Measurements from ENCODE around the gene WDR82. TPM values are rescaled to one million over a fixed set of nuclear protein-coding genes. Genes with fewer than 3 reads are reported as not detected.

The WDR82 gene
- total and polyA plus RNA-seq, 2 of the 8 experiments (the other 6 are each of a cell fraction or from before 2014, with no cell fraction given): 33.5 to 82.7 TPM

DNA sequence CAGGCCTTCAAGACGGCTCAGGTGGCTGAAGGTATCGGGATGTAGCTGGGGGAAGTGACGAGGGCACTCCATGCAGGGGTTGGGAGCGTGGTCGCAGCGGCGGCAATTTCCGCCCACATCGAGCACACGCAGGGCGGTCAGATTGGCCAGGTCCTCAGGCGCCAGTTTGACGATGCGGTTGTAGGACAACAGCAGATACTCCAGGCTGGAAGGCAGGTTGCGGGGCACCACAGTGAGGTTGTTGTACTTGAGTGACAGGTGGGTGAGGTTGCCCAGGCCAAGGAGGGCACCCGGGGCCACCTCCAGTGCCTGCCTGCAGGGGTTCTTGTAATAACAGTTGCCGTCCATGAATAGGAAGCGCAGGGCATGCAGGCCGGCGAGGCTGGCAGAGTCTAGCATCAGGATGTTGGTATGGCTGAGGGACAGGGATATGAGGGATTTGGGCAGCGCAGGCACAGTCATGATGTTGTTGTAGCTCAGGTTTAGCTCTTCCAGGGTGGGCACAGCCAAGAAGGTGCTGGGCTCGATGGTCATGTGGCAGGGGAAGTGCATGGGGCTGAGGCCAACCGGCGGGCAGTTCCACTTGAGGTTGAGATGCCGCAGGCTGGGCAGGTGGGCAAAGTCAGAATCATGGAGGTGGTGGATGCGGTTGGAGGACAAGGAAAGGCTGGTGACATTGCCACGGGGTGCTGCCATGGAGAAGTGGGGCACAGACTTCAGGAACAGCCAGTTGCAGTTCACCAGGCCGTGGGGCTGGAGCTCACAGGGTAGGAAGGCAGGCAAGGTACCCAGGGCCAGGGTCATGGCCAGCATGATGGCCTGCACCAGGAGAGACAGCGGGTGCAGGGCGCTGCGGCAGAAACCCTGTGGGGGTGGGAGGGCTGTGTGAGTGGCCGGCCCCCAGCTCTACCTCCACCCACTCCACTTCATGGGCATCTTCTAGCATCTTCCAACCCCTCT is 54.7 kb downstream of the WDR82 start:
- no peaks in the 10 kb centered on the region for H4K20me1 ChIP-seq (replicated peaks in 1 of 2; ENCODE audit: control insufficient read depth in 1 of 2, insufficient read depth in 2 of 2, low read length in 2 of 2)
- no peak overlapping the region for H4K91ac ChIP-seq (replicated peaks; ENCODE audit: insufficient read length, low read length)
- no peaks in the 10 kb centered on the region for H3K27me3 ChIP-seq (replicated peaks in 1 of 4; ENCODE audit: control insufficient read depth in 3 of 4, extremely low read depth in 1 of 4, insufficient read depth in 3 of 4, low read length in 3 of 4)
- no peak overlapping the region for H2BK20ac ChIP-seq (ENCODE audit: low read length)
- H3K79me1 ChIP-seq (ENCODE audit: low read depth, low read length): no peaks in the 10 kb centered on the region
- no peak overlapping the region; the same call in 1 of the 2 replicates for H2AK5ac ChIP-seq (ENCODE audit: low read depth, low read length)
- no peak overlapping the region for H3K18ac ChIP-seq (ENCODE audit: extremely low read depth, low read length)
- H2BK5ac ChIP-seq (ENCODE audit: low read depth, low read length): no peak overlapping the region
- H2AFZ ChIP-seq (ENCODE audit: low read length): no peak overlapping the region
- TF ChIP-seq CBX8 (IDR thresholded peaks at IDR 0.05; ENCODE audit: borderline replicate concordance, low read depth, low read length) (no peak), CTBP2 (IDR thresholded peaks at IDR 0.05; ENCODE audit: borderline replicate concordance, insufficient read depth, insufficient read length, low read length) (no peak), NRF1 (IDR thresholded peaks at IDR 0.05; ENCODE audit: low read depth, low read length) (no peak), RBBP5 (IDR thresholded peaks at IDR 0.05; ENCODE audit: borderline replicate concordance, low read depth, low read length) (no peak), ZNF274 (IDR thresholded peaks at IDR 0.05; ENCODE audit: borderline replicate concordance, extremely low read depth, low read length) (no peak), CREB1 (IDR thresholded peaks at IDR 0.05) (no peak), BCL11A (IDR thresholded peaks at IDR 0.05; ENCODE audit: low read depth in 2 of 2, low read length in 2 of 2) (no peak), GTF2F1 (IDR thresholded peaks at IDR 0.05; ENCODE audit: borderline replicate concordance, low read depth, low read length) (no peak)
- TF ChIP-seq, protein P1, sequence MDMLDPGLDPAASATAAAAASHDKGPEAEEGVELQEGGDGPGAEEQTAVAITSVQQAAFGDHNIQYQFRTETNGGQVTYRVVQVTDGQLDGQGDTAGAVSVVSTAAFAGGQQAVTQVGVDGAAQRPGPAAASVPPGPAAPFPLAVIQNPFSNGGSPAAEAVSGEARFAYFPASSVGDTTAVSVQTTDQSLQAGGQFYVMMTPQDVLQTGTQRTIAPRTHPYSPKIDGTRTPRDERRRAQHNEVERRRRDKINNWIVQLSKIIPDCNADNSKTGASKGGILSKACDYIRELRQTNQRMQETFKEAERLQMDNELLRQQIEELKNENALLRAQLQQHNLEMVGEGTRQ (IDR thresholded peaks at IDR 0.05; ENCODE audit: low read length): no peak
- H3K23me2 ChIP-seq (ENCODE audit: low read depth, low read length): no peaks in the 10 kb centered on the region
- no peak overlapping the region for H3K23ac ChIP-seq (ENCODE audit: insufficient read length)
- no peak overlapping the region for H3K14ac ChIP-seq (ENCODE audit: insufficient read length)
- no peak overlapping the region for H4K5ac ChIP-seq (ENCODE audit: insufficient read length, low read depth, low read length)
- peaks cover 0 to 4% (median 3%) of the 10 kb centered on the region in 4 experiments; a peak in 5 of 7 replicates for H3K4me1 ChIP-seq (replicated peaks in 1 of 4; ENCODE audit: control insufficient read depth in 3 of 4, insufficient read depth in 4 of 4, low read length in 3 of 4)
- H3K36me3 ChIP-seq (ENCODE audit: control insufficient read depth in 2 of 4, insufficient read depth in 4 of 4, low read length in 3 of 4): peaks cover 0 to 2% (median 0%) of the 10 kb centered on the region in 4 experiments; a peak in 1 of 8 replicates
- no peak overlapping the region for H3K27ac ChIP-seq (ENCODE audit: low read depth, low read length)
- FAIRE-seq: no peak
- ChIA-PET POLR2A (ENCODE audit: partially characterized antibody) (no interaction called here), CTCF (ENCODE audit: partially characterized antibody) (interaction anchor here (0.7 to 20.4 kb wide), 14 partner anchors 12 to 258 kb away, joined by 3 to 336 read pairs (median 6); partner anchors contain the start of gene TWF2)
- H3K79me2 ChIP-seq (ENCODE audit: control insufficient read depth in 1 of 2, insufficient read depth in 2 of 2, low read length in 2 of 2): no peaks in the 10 kb centered on the region
- WGBS, 2 experiments (ENCODE audit: extremely low coverage in 1 of 2, insufficient coverage in 1 of 2, insufficient read length in 1 of 2, insufficient replicate concordance in 2 of 2, low coverage in 1 of 2, low lambda C conversion rate in 2 of 2, missing lambda C conversion rate in 1 of 2): 94% methylated on average over 32 of the region's 32 CpGs; no CpG with 5 or more reads in 1 of the 2 experiments
- H3K4me2 ChIP-seq (ENCODE audit: insufficient read depth in 1 of 2, low read depth in 2 of 2, low read length in 2 of 2): no peak overlapping the region
- DNase-seq (ENCODE audit: low read depth in 1 of 2, low spot score in 2 of 2): no peak
- no peak overlapping the region for H2BK15ac ChIP-seq (ENCODE audit: low read length)
- H3K9me3 ChIP-seq (ENCODE audit: insufficient read depth in 2 of 2, low read depth in 1 of 2, low read length in 1 of 2): no peaks in the 10 kb centered on the region
- no peak overlapping the region for H3K9ac ChIP-seq (replicated peaks in 1 of 4; ENCODE audit: extremely low read depth in 1 of 4, low read depth in 3 of 4, low read length in 3 of 4)
- H2BK120ac ChIP-seq (replicated peaks; ENCODE audit: low read depth, low read length): no peak overlapping the region
- H3K4me3 ChIP-seq (ENCODE audit: extremely low read depth in 1 of 4, insufficient read depth in 2 of 4, low read depth in 3 of 4, low read length in 4 of 4): no peak overlapping the region
- no peak overlapping the region for H3K56ac ChIP-seq (replicated peaks; ENCODE audit: insufficient read length, low read depth, low read length)
- H2BK12ac ChIP-seq (ENCODE audit: low read depth, low read length): no peak overlapping the region
- peak overlapping the region; percentile 57; the same call in 1 of the 2 replicates for H4K8ac ChIP-seq (ENCODE audit: extremely low read depth, insufficient read depth, low read length)
- no peak overlapping the region for H3K4ac ChIP-seq (replicated peaks; ENCODE audit: insufficient read length, low read depth, low read length)
